Measurements from ENCODE around the gene SRRD.

SRRD gene

GRCh38 chr22:26484360-26484706, 656 bp downstream of the SRRD start:
- peak; percentile 17 for DNase-seq

- DNase-seq: no peak
These were observed 1.3 kb downstream of the SRRD start for GRCh38 chr22:26485013-26485412.

GRCh38 chr22:26485806-26486390, 2.2 kb downstream of the SRRD start:
- no peak for DNase-seq

- no peak for DNase-seq
These were observed 2.7 kb downstream of the SRRD start for GRCh38 chr22:26486394-26486793.

- no peak for DNase-seq
These were observed 4.3 kb downstream of the SRRD start for GRCh38 chr22:26487996-26488395.

GRCh38 chr22:26489447-26490036, 5.9 kb downstream of the SRRD start:
- no peak for DNase-seq

- DNase-seq: no peak
These were observed 8.5 kb downstream of the SRRD start for GRCh38 chr22:26492220-26492619.

GRCh38 chr22:26494506-26494905, 10.8 kb downstream of the SRRD start:
- no peak for DNase-seq

GRCh38 chr22:26496456-26496855, 12.8 kb downstream of the SRRD start:
- no peak for DNase-seq

GRCh38 chr22:26499188-26499703, 15.6 kb downstream of the SRRD start:
- no peak for DNase-seq

GRCh38 chr22:26501996-26502395, 18.3 kb downstream of the SRRD start:
- no peak for DNase-seq

GRCh38 chr22:26502688-26503561, 19.2 kb downstream of the SRRD start:
- DNase-seq: peak; percentile 44

GRCh38 chr22:26503758-26504157, 20.1 kb downstream of the SRRD start:
- no peak for DNase-seq

- DNase-seq: no peak
These were observed 24.5 kb downstream of the SRRD start for GRCh38 chr22:26508148-26508547.

GRCh38 chr22:26512149-26512793, 28.6 kb downstream of the SRRD start, which contains the start of gene TFIP11:
TSS of gene TFIP11 (minus strand) at chr22:26512473. CDS start at chr22:26510272, 2,201 bp downstream.
- DNase-seq: peak; percentile 94

- DNase-seq: no peak
These were observed 30.2 kb downstream of the SRRD start for GRCh38 chr22:26513838-26514237.

GRCh38 chr22:26514419-26515161, 30.9 kb downstream of the SRRD start:
- no peak for DNase-seq

- DNase-seq: no peak
These were observed 32.3 kb downstream of the SRRD start for GRCh38 chr22:26515931-26516330.

- DNase-seq: no peak
These were observed 32.8 kb downstream of the SRRD start for GRCh38 chr22:26516503-26516902.

- no peak for DNase-seq
These were observed 33.8 kb downstream of the SRRD start for GRCh38 chr22:26517429-26517828.

GRCh38 chr22:26522012-26522411, 38.3 kb downstream of the SRRD start:
- DNase-seq: no peak

GRCh38 chr22:26522592-26522991, 38.9 kb downstream of the SRRD start:
- DNase-seq: no peak

GRCh38 chr22:26524870-26525269, 41.2 kb downstream of the SRRD start:
- DNase-seq: no peak
